ENCODE data around the gene SLC36A4.

- TF ChIP-seq EZH2 (IDR thresholded peaks at IDR 0.05; ENCODE audit: low read length, unreplicated experiment), result no peak
- no peak for TF ChIP-seq CTCF (conservative IDR thresholded peaks at IDR 0.05; ENCODE audit: low read depth, low read length)
Observed at GRCh38 chr11:93187290-93187689, 10.5 kb downstream of the SLC36A4 start.

Measured in PC-3 (cell line).